ENCODE measurements around the gene SAMD9L. TPM values are rescaled to one million over a fixed set of nuclear protein-coding genes. Genes with fewer than 3 reads are reported as not detected.

SAMD9L gene
- total RNA-seq, 2 donors from 2014 or later, result 7.2 to 10.7 TPM

DNA sequence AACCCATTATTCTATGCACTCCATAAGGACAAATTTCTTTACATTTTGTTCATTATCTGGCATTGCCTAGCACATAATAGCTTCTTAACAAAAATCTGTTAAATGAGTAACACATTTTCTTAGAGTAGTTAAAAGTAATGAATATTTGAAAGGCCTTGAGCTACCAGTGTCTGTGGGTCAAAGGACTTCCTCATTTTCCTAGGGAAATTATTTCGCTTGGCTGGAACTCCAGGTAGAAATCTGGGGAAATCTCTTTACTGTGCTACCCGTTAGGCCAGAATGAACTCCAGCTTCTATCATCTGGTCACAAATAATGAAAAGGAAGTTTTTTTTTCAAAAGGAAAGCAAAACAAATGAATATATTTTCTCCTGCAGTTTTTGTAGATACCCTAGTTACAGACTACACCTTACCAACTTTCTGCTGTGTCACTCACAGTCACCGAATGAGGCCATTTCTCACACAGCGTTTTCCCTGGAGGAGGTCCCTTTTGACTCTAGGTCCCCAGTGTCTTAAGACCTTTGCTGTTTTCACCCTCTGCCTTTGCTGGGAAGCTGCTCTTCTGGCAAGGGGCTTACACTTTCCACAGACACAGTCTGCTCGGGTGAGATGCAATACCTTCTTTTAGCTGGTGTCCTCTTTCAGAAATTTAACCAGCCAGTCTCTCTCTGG, 1.6 kb downstream of the SAMD9L start:
- no peak for DNase-seq
- H3K36me3 ChIP-seq, result peaks cover 4% of the 10 kb centered on the region
- H3K27me3 ChIP-seq, result no peaks in the 10 kb centered on the region
- H3K9me3 ChIP-seq, result no peaks in the 10 kb centered on the region
- H3K4me3 ChIP-seq, result peak overlapping the region; percentile 19
- peak overlapping the region in 1 of 2 donors; percentile 66 for H3K9ac ChIP-seq (ENCODE audit: low read depth in 2 of 2, low read length in 2 of 2)
- peak overlapping the region; percentile 0 for H3K27ac ChIP-seq
- H3K4me1 ChIP-seq, result no peaks in the 10 kb centered on the region
- intact Hi-C loops (cut with DNase I), result no loop called here
- TF ChIP-seq, protein P1, sequence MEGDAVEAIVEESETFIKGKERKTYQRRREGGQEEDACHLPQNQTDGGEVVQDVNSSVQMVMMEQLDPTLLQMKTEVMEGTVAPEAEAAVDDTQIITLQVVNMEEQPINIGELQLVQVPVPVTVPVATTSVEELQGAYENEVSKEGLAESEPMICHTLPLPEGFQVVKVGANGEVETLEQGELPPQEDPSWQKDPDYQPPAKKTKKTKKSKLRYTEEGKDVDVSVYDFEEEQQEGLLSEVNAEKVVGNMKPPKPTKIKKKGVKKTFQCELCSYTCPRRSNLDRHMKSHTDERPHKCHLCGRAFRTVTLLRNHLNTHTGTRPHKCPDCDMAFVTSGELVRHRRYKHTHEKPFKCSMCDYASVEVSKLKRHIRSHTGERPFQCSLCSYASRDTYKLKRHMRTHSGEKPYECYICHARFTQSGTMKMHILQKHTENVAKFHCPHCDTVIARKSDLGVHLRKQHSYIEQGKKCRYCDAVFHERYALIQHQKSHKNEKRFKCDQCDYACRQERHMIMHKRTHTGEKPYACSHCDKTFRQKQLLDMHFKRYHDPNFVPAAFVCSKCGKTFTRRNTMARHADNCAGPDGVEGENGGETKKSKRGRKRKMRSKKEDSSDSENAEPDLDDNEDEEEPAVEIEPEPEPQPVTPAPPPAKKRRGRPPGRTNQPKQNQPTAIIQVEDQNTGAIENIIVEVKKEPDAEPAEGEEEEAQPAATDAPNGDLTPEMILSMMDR (IDR thresholded peaks at IDR 0.05), result no peak

DNA sequence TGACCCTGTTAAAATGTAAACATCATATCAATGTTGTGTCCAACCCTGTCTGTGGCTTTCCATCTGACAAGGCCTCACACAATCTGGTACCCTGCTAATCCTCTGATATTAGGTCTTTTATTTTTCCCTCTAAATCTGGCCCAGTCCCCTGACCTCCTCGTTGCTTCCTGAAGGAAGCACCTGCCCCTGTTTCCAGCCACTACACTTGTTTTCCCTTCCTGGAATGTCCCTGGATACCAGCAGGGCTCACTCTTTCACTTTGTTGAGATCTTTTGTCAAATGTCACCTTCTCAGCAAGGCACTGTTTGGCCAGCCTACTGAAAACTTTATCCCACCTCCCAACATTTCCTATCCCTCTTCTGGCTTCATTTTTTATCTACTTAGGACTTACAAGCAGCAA, 2.1 kb downstream of the SAMD9L start:
- DNase-seq, result no peak
- no peak overlapping the region for H3K27ac ChIP-seq
- H3K4me1 ChIP-seq, result no peaks in the 10 kb centered on the region
- no peak overlapping the region for H3K9ac ChIP-seq (ENCODE audit: low read depth in 2 of 2, low read length in 2 of 2)
- peaks cover 4% of the 10 kb centered on the region for H3K36me3 ChIP-seq
- intact Hi-C loops (cut with DNase I), result no loop called here
- no peaks in the 10 kb centered on the region for H3K9me3 ChIP-seq
- no peak overlapping the region for H3K4me3 ChIP-seq
- H3K27me3 ChIP-seq, result no peaks in the 10 kb centered on the region
- TF ChIP-seq, protein P1 (IDR thresholded peaks at IDR 0.05), result no peak

DNA sequence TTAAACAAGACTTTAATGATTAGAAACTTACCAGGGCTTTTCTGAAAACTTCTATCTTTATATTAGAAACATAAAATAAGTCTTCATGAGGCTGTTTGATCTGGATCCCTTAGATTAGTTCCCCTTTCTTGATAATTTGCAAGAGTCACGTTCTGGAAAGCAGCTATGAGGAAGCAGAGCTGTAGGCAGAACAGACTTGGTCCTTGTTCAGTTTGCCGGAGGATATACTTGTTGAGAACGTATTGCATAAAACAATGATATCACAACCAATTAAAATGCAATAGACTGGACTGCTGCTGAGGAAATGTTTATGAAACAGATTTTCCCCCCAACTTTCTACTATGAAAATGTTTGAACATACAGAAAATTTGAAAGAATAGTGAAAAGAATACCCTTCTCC, 2.8 kb downstream of the SAMD9L start:
- intact Hi-C loops (cut with DNase I), result no loop called here
- Histone ChIP-seq H3K4me1 (no peaks in the 10 kb centered on the region), H3K27me3 (no peaks in the 10 kb centered on the region), H3K9me3 (no peaks in the 10 kb centered on the region), H3K36me3 (peaks cover 4% of the 10 kb centered on the region), H3K27ac (no peak overlapping the region), H3K9ac (ENCODE audit: low read depth in 2 of 2, low read length in 2 of 2) (no peak overlapping the region), H3K4me3 (no peak overlapping the region)
- no peak for DNase-seq
- TF ChIP-seq, protein P1 (IDR thresholded peaks at IDR 0.05), result no peak

DNA sequence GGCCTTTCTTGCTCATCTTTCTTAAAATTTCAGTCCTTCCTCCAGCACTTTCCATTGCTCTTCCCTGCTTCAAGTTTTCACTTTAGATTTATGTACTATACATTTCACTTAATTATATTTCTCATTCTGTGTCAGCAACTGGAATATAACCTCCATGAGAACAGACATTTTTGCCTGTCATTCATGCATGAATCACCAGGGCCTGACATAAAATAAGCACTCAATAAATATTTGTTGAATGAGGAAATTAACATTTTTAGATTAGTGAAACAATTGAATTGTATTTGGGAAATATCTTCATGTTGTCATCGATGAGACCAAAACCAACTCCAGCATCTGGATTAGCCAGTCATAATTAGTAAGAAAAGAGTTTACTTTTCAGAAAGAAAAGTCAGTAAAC, 6.1 kb downstream of the SAMD9L start:
- H3K9ac ChIP-seq (ENCODE audit: low read depth in 2 of 2, low read length in 2 of 2), result no peak overlapping the region
- no peaks in the 10 kb centered on the region for H3K9me3 ChIP-seq
- TF ChIP-seq, protein P1 (IDR thresholded peaks at IDR 0.05), result no peak
- DNase-seq, result no peak
- intact Hi-C loops (cut with DNase I), result no loop called here
- no peak overlapping the region for H3K27ac ChIP-seq
- no peaks in the 10 kb centered on the region for H3K4me1 ChIP-seq
- H3K36me3 ChIP-seq, result peaks cover 4% of the 10 kb centered on the region
- no peaks in the 10 kb centered on the region for H3K27me3 ChIP-seq
- H3K4me3 ChIP-seq, result no peak overlapping the region

DNA sequence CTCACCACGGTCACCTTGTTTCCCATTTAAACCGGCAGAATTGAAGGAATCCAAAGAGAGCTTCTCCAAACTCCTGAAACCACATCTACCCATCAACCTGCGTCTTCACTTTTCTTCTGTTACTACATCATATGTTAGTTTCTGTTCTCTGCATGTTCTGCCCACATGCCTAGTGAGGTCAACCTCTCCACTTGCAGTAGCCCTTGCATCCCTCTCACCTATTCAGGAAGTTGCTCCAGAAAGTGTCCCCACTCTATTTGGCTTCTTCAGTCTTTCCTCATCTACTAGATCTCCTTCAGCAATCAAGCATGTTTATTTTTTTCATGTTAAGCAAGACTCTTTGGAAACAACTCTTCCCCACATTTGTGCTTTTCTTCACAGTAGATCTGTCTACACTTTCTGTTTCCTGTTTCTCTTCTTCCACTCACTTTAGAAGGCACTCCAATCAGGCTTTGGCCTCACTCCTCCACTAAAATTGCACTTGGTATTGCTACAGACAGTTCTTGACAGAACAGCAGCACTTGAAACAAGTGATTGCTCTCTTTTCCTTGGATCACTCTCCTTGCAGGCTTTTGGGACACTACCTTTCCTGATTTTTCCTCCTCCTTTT, 7.5 kb downstream of the SAMD9L start:
- Histone ChIP-seq H3K27ac (no peak overlapping the region), H3K9ac (ENCODE audit: low read depth in 2 of 2, low read length in 2 of 2) (no peak overlapping the region), H3K9me3 (no peaks in the 10 kb centered on the region), H3K4me1 (no peaks in the 10 kb centered on the region), H3K27me3 (no peaks in the 10 kb centered on the region), H3K4me3 (no peak overlapping the region), H3K36me3 (peaks cover 4% of the 10 kb centered on the region)
- intact Hi-C loops (cut with DNase I), result no loop called here
- TF ChIP-seq, protein P1 (IDR thresholded peaks at IDR 0.05), result no peak
- DNase-seq, result no peak
